ENCODE measurements around the gene JAKMIP2. TPM values are rescaled to one million over a fixed set of nuclear protein-coding genes. Genes with fewer than 3 reads are reported as not detected.

Gene JAKMIP2
- total RNA-seq, 1 experiment from 2014 or later: 6.4 TPM

- no peak overlapping the region for H3K27ac ChIP-seq (ENCODE audit: insufficient read length, low read depth, low read length)
- H3K4me2 ChIP-seq (ENCODE audit: insufficient read depth, insufficient read length, low read length): no peak overlapping the region
- H3K4me1 ChIP-seq (ENCODE audit: insufficient read depth, low read length): peaks cover 12% of the 10 kb centered on the region; the same call in 1 of the 2 replicates
Observed at GRCh38 chr5:147564124-147564486, 218.4 kb downstream of the JAKMIP2 start.

More at GRCh38 chr5:147564124-147564486, 218.4 kb downstream of the JAKMIP2 start:
- Histone ChIP-seq H3K9me3 (ENCODE audit: control insufficient read depth, low read depth, low read length) (no peaks in the 10 kb centered on the region), H2AFZ (ENCODE audit: low read length) (no peak overlapping the region), H4K5ac (ENCODE audit: insufficient read length, low read depth, low read length) (no peak overlapping the region), H2BK5ac (ENCODE audit: insufficient read length, low read length) (no peak overlapping the region), H3K18ac (ENCODE audit: insufficient read length, low read depth, low read length) (no peak overlapping the region), H3T11ph (ENCODE audit: low read length) (no peak overlapping the region), H2BK12ac (ENCODE audit: insufficient read length, low read depth, low read length) (peak overlapping the region; percentile 40), H3K9ac (ENCODE audit: extremely low read depth, insufficient read length, low read length) (no peak overlapping the region), H3K23ac (ENCODE audit: insufficient read length, low read depth, low read length) (no peak overlapping the region), H2BK15ac (ENCODE audit: low read depth, low read length) (no peak overlapping the region), H3K27me3 (ENCODE audit: insufficient read depth, low read length) (no peaks in the 10 kb centered on the region), H3K79me1 (ENCODE audit: insufficient read depth, low read depth, low read length, poor library complexity, severe bottlenecking) (no peaks in the 10 kb centered on the region), H4K8ac (replicated peaks; ENCODE audit: insufficient read length, low read depth, low read length) (no peak overlapping the region), H3K23me2 (ENCODE audit: insufficient read length, low read depth, low read length, poor library complexity, severe bottlenecking) (peaks cover 4% of the 10 kb centered on the region), H2BK20ac (ENCODE audit: low read depth, low read length, poor library complexity, severe bottlenecking) (no peak overlapping the region), H3K14ac (ENCODE audit: insufficient read depth, low read length) (no peak overlapping the region), H3K4ac (ENCODE audit: low read depth, low read length) (no peak overlapping the region), H4K20me1 (ENCODE audit: control insufficient read depth, insufficient read depth, insufficient read length) (no peaks in the 10 kb centered on the region), H2AK5ac (ENCODE audit: insufficient read length, low read length) (no peak overlapping the region), H2BK120ac (ENCODE audit: low read depth, low read length, poor library complexity, severe bottlenecking) (no peak overlapping the region), H4K91ac (ENCODE audit: insufficient read length, low read depth, low read length) (no peak overlapping the region), H3K56ac (ENCODE audit: insufficient read length, low read depth, low read length) (no peak overlapping the region), H3K79me2 (ENCODE audit: insufficient read depth, low read length) (peaks cover 14% of the 10 kb centered on the region; the same call in 1 of the 2 replicates)
- no peak overlapping the region; a peak in 1 of 5 replicates for H3K4me3 Mint-ChIP-seq
- H3K27ac Mint-ChIP-seq: peak overlapping the region; percentile 33 to 88 (median 52); a peak in 6 of 7 replicates
- no peaks in the 10 kb centered on the region for H3K27me3 Mint-ChIP-seq (ENCODE audit: low read depth)
- peaks cover 32 to 62% (median 56%) of the 10 kb centered on the region in 3 experiments for H3K36me3 Mint-ChIP-seq (ENCODE audit: insufficient read depth in 1 of 3, low read depth in 3 of 3)
- no peaks in the 10 kb centered on the region for H3K9me3 Mint-ChIP-seq
- peaks cover 74 to 81% of the 10 kb centered on the region in 2 experiments for H3K4me1 Mint-ChIP-seq
- TF ChIP-seq CTCF (conservative IDR thresholded peaks at IDR 0.05): no peak
- no CpG with 5 or more reads among the region's 3 CpGs for WGBS (ENCODE audit: extremely low coverage, insufficient read length, low lambda C conversion rate)
- no peak for DNase-seq
